SW480 (cell line): ENCODE data around the gene DCAF6.
A peak's percentile ranks its signal among the peaks of the same experiment; 100 is the strongest.
"Not testable (repeated sequence)": the region's sequence is repeated elsewhere in the genome, so short reads cannot be mapped to it uniquely, and the experiment has no call there.

Experiments used
- DNase-seq: peaks from one replicate; pipeline ENCODE4 v3.0.0-alpha.2; 2016; ENCODE audit warnings: low spot score

DCAF6 gene

GRCh38 chr1:167924543-167925231 lies 11.8 kb upstream of the DCAF6 start:
- no peak for DNase-seq

GRCh38 chr1:167926486-167926997 lies 9.9 kb upstream of the DCAF6 start:
- no peak for DNase-seq

GRCh38 chr1:167927046-167927754 lies 9.3 kb upstream of the DCAF6 start:
- no peak for DNase-seq

GRCh38 chr1:167928457-167928852 lies 8.0 kb upstream of the DCAF6 start:
- DNase-seq, result no peak

GRCh38 chr1:167928919-167929318 lies 7.6 kb upstream of the DCAF6 start:
- not testable (repeated sequence) for DNase-seq

- DNase-seq, result no peak
Observed at GRCh38 chr1:167929725-167930124, 6.8 kb upstream of the DCAF6 start.

GRCh38 chr1:167933788-167934187 lies 2.7 kb upstream of the DCAF6 start:
- no peak for DNase-seq

- no peak for DNase-seq
Observed at GRCh38 chr1:167934426-167935215, 1.9 kb upstream of the DCAF6 start.

GRCh38 chr1:167935216-167936067 lies 1.0 kb upstream of the DCAF6 start:
- DNase-seq, result peak; percentile 79

- DNase-seq, result peak; percentile 83
Observed at GRCh38 chr1:167936930-167937708, 636 bp downstream of the DCAF6 start, which contains the start of gene MPC2. TSS of gene MPC2 (minus strand) at chr1:167937072. CDS start at chr1:167935841, 1,231 bp downstream.

- no peak for DNase-seq
Observed at GRCh38 chr1:167937709-167938010, 1.2 kb downstream of the DCAF6 start.

GRCh38 chr1:167938080-167938636 lies 1.7 kb downstream of the DCAF6 start:
- peak; percentile 15 for DNase-seq

GRCh38 chr1:167940264-167940663 lies 3.8 kb downstream of the DCAF6 start:
- DNase-seq, result no peak

- DNase-seq, result no peak
Observed at GRCh38 chr1:167943541-167943940, 7.1 kb downstream of the DCAF6 start.

- no peak for DNase-seq
Observed at GRCh38 chr1:167947733-167948132, 11.2 kb downstream of the DCAF6 start.

- DNase-seq, result no peak
Observed at GRCh38 chr1:167949785-167950184, 13.3 kb downstream of the DCAF6 start.

- DNase-seq, result no peak
Observed at GRCh38 chr1:167950569-167950968, 14.1 kb downstream of the DCAF6 start.

GRCh38 chr1:167955915-167956314 lies 19.4 kb downstream of the DCAF6 start:
- DNase-seq, result no peak

GRCh38 chr1:167957710-167958109 lies 21.2 kb downstream of the DCAF6 start:
- DNase-seq, result no peak

GRCh38 chr1:167964646-167965045 lies 28.2 kb downstream of the DCAF6 start:
- no peak for DNase-seq

GRCh38 chr1:167966050-167966449 lies 29.6 kb downstream of the DCAF6 start:
- no peak for DNase-seq
